ENCODE results near the gene ZBTB20.

ZBTB20 gene

GRCh38 chr3:114327665-114328064 is 819.4 kb downstream of the ZBTB20 start:
- DNase-seq (ENCODE audit: low read depth): no peak
- no peak overlapping the region for H3K4me3 ChIP-seq (ENCODE audit: control insufficient read depth, low read depth, low read length)
- no peak for TF ChIP-seq CTCF (IDR thresholded peaks at IDR 0.05; ENCODE audit: control insufficient read depth, insufficient read depth, low read depth, low read length, missing control alignments)

GRCh38 chr3:114323546-114324254 is 823.4 kb downstream of the ZBTB20 start:
- no peak for TF ChIP-seq CTCF (IDR thresholded peaks at IDR 0.05; ENCODE audit: control insufficient read depth, insufficient read depth, low read depth, low read length, missing control alignments)
- no peak overlapping the region for H3K4me3 ChIP-seq (ENCODE audit: control insufficient read depth, low read depth, low read length)
- DNase-seq (ENCODE audit: low read depth): no peak

GRCh38 chr3:114320246-114320645 is 826.8 kb downstream of the ZBTB20 start:
- no peak overlapping the region for H3K4me3 ChIP-seq (ENCODE audit: control insufficient read depth, low read depth, low read length)
- no peak for TF ChIP-seq CTCF (IDR thresholded peaks at IDR 0.05; ENCODE audit: control insufficient read depth, insufficient read depth, low read depth, low read length, missing control alignments)
- no peak for DNase-seq (ENCODE audit: low read depth)

GRCh38 chr3:114319453-114319852 is 827.6 kb downstream of the ZBTB20 start:
- DNase-seq (ENCODE audit: low read depth): peak; percentile 7
- TF ChIP-seq CTCF (IDR thresholded peaks at IDR 0.05; ENCODE audit: control insufficient read depth, insufficient read depth, low read depth, low read length, missing control alignments): no peak
- H3K4me3 ChIP-seq (ENCODE audit: control insufficient read depth, low read depth, low read length): no peak overlapping the region

- no peak for TF ChIP-seq CTCF (IDR thresholded peaks at IDR 0.05; ENCODE audit: control insufficient read depth, insufficient read depth, low read depth, low read length, missing control alignments)
- DNase-seq (ENCODE audit: low read depth): no peak
- H3K4me3 ChIP-seq (ENCODE audit: control insufficient read depth, low read depth, low read length): no peak overlapping the region
Measured at GRCh38 chr3:114318295-114318694, 828.8 kb downstream of the ZBTB20 start.

GRCh38 chr3:114314282-114314681 is 832.8 kb downstream of the ZBTB20 start:
- no peak for TF ChIP-seq CTCF (IDR thresholded peaks at IDR 0.05; ENCODE audit: control insufficient read depth, insufficient read depth, low read depth, low read length, missing control alignments)
- DNase-seq (ENCODE audit: low read depth): no peak
- no peak overlapping the region for H3K4me3 ChIP-seq (ENCODE audit: control insufficient read depth, low read depth, low read length)
